ENCODE measurements around the gene MPRIP.

GRCh38 chr17:17088086-17088485 lies 45.8 kb downstream of the MPRIP start:
- TF ChIP-seq JAZF1 (CRISPR knock-in tag; IDR thresholded peaks at IDR 0.05) (no peak), CTCF (IDR thresholded peaks at IDR 0.05) (no peak), CREM (CRISPR knock-in tag; IDR thresholded peaks at IDR 0.05) (no peak), NFYB (CRISPR knock-in tag; conservative IDR thresholded peaks at IDR 0.05; ENCODE audit: low read depth) (no peak), ESRRA (CRISPR knock-in tag; IDR thresholded peaks at IDR 0.05; ENCODE audit: borderline replicate concordance) (no peak)
